LHCN-M2 (cell line): ENCODE measurements around the gene CTNND2. TPM values are rescaled to one million over a fixed set of nuclear protein-coding genes. Genes with fewer than 3 reads are reported as not detected.

Experiments used
- DNase-seq: peaks from one replicate; pipeline ENCODE4 v3.0.0-alpha.2; 2012; ENCODE audit warnings: low read depth
- total RNA-seq: library from RNA; depleted of rRNA; stranded (reverse); fragments of >200 nt; gene quantifications from 2 replicates; pipeline ENCODE4 v1.2.3, GENCODE V29; 2014

CTNND2 gene
- total RNA-seq, 1 experiment from 2014 or later, result not detected

- DNase-seq, result no peak
These were observed 310.2 kb downstream of the CTNND2 start for GRCh38 chr5:11594021-11594420.

GRCh38 chr5:11590475-11590874 lies 313.8 kb downstream of the CTNND2 start:
- no peak for DNase-seq

- no peak for DNase-seq
These were observed 315.4 kb downstream of the CTNND2 start for GRCh38 chr5:11588803-11589202.

- DNase-seq, result no peak
These were observed 320.2 kb downstream of the CTNND2 start for GRCh38 chr5:11584017-11584416.

GRCh38 chr5:11579351-11579750 lies 324.9 kb downstream of the CTNND2 start:
- no peak for DNase-seq

- no peak for DNase-seq
These were observed 329.5 kb downstream of the CTNND2 start for GRCh38 chr5:11574787-11575186.

GRCh38 chr5:11573140-11573992 lies 330.9 kb downstream of the CTNND2 start:
- DNase-seq, result no peak

GRCh38 chr5:11564706-11565105 lies 339.5 kb downstream of the CTNND2 start:
- no peak for DNase-seq

- no peak for DNase-seq
These were observed 340.4 kb downstream of the CTNND2 start for GRCh38 chr5:11563822-11564221.

- no peak for DNase-seq
These were observed 343.1 kb downstream of the CTNND2 start for GRCh38 chr5:11560915-11561697.

- DNase-seq, result no peak
These were observed 347.2 kb downstream of the CTNND2 start for GRCh38 chr5:11557063-11557462.

- no peak for DNase-seq
These were observed 349.1 kb downstream of the CTNND2 start for GRCh38 chr5:11555171-11555570.

- DNase-seq, result no peak
These were observed 356.5 kb downstream of the CTNND2 start for GRCh38 chr5:11547730-11548129.

GRCh38 chr5:11547140-11547539 lies 357.1 kb downstream of the CTNND2 start:
- DNase-seq, result no peak

GRCh38 chr5:11540112-11540511 lies 364.1 kb downstream of the CTNND2 start:
- DNase-seq, result peak; percentile 0

- DNase-seq, result peak; percentile 35
These were observed 372.3 kb downstream of the CTNND2 start for GRCh38 chr5:11531811-11532555.

- DNase-seq, result no peak
These were observed 375.5 kb downstream of the CTNND2 start for GRCh38 chr5:11528720-11529119.

GRCh38 chr5:11527652-11528349 lies 376.4 kb downstream of the CTNND2 start:
- no peak for DNase-seq

- DNase-seq, result no peak
These were observed 379.2 kb downstream of the CTNND2 start for GRCh38 chr5:11525020-11525419.

GRCh38 chr5:11524188-11524587 lies 380.1 kb downstream of the CTNND2 start:
- DNase-seq, result no peak

- no peak for DNase-seq
These were observed 381.4 kb downstream of the CTNND2 start for GRCh38 chr5:11522796-11523195.
